HuH-7 (cell line): ENCODE measurements around the gene CFAP61.
"Not testable (repeated sequence)": the region's sequence is repeated elsewhere in the genome, so short reads cannot be mapped to it uniquely, and the experiment has no call there.

Experiments
- DNase-seq: peaks from one replicate; pipeline ENCODE4 v3.0.0; 2011; ENCODE audit warnings: low spot score

CFAP61 gene

GRCh38 chr20:20231528-20232298 is 179.4 kb downstream of the CFAP61 start:
- DNase-seq = no peak

GRCh38 chr20:20233041-20233514 is 180.7 kb downstream of the CFAP61 start:
- DNase-seq = no peak

- no peak for DNase-seq
These were observed 183.3 kb downstream of the CFAP61 start for GRCh38 chr20:20235681-20236080.

GRCh38 chr20:20237093-20237959 is 185.0 kb downstream of the CFAP61 start:
- peak; percentile 86 for DNase-seq

GRCh38 chr20:20241976-20242375 is 189.6 kb downstream of the CFAP61 start:
- DNase-seq = no peak

- not testable (repeated sequence) for DNase-seq
These were observed 192.1 kb downstream of the CFAP61 start for GRCh38 chr20:20244384-20244783.

DNA sequence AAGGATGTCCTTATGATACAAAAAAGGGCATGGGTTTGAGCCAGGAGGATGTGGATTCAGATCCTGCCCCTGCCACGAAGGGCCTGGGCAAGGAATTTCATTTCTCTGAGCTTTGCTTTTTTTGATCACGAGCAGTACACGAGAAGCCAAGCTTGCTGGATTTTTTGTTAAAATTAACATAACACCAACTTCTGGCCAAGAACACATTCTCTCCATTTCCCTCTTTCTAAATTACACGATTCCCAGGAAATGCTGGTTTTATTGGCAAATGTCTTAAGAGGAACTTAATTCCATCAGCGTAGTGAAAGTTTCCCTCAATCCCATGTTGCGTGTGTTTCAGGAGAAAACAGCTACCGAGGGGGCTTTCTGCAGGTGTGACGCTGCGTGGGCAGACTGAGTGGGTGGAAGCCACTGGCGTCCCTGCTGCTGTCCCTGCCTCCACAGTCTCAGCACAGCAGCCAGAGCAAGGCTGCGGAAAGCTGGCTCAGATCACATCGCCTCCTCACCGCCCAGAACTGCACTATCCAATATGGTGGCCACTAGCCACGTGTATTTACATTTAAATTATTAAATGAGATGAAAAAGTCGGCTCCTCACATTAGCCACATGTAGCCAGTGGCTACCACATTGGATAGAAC is 194.8 kb downstream of the CFAP61 start:
- DNase-seq = no peak

GRCh38 chr20:20248620-20249200 is 196.4 kb downstream of the CFAP61 start:
- DNase-seq = no peak

DNA sequence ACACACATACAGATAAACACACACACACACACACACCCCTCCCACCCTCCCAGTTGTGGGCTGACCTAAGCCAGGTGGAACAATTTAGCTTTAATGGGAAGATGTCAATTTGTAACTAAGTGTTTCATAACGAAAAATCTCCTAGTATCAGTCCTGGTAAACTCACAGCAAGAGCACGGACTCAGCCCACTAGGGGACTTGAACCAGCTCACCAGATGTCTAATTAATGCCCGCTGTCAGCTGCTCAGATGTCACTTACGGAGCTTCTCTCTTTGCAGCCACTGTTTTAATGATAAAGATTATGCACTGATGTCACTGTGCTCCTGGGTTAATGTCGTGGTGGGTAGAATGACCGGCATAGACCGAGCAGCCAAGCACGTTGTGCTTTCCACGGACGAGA is 199.0 kb downstream of the CFAP61 start:
- DNase-seq = no peak

GRCh38 chr20:20251836-20252235 is 199.5 kb downstream of the CFAP61 start:
- no peak for DNase-seq

- DNase-seq = no peak
These were observed 200.9 kb downstream of the CFAP61 start for GRCh38 chr20:20253039-20253743.

- no peak for DNase-seq
These were observed 201.5 kb downstream of the CFAP61 start for GRCh38 chr20:20253744-20254330.

DNA sequence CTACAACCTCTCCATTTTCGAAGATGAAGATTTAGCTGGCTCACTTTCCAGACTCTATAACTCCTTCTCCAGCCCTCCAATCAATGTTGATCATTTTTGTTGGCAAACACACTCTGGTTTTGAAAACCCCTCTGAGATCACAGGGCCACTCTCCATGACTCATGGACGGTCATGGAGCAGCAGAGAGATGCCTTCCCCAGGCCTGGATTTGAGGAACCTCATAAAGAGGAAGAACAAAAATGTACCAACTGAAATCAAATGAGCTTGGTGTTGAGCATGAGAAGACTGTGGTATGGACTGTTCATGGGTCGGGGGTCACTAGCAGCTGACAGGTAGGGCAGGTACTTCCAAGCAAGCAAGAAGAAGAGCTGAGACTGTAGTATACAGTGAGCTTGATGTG is 202.8 kb downstream of the CFAP61 start:
- no peak for DNase-seq

DNA sequence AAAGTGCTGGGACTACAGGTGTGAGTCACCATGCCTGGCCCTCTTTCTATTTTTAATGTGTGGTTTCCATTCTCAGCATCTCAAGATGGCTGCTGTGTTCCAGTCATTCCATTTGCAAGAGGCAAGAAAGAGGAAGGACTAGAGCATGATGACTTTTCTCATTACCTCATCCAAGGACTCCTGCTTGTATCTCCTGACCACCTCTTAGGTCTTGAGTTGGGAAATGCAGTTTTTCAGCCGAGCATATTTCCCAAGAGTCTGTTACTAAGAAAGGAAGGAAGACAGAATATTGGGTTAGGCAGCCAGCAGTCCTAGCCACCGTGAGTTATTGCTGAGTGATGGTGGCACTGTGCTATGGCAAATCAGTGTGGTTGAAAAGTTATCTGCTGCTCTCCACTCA is 207.2 kb downstream of the CFAP61 start:
- DNase-seq = no peak

- DNase-seq = no peak
These were observed 208.8 kb downstream of the CFAP61 start for GRCh38 chr20:20261159-20261558.

GRCh38 chr20:20265210-20265609 is 212.9 kb downstream of the CFAP61 start:
- DNase-seq = no peak

- DNase-seq = no peak
These were observed 214.2 kb downstream of the CFAP61 start for GRCh38 chr20:20266552-20266951.

GRCh38 chr20:20267685-20268370 is 215.5 kb downstream of the CFAP61 start:
- no peak for DNase-seq

DNA sequence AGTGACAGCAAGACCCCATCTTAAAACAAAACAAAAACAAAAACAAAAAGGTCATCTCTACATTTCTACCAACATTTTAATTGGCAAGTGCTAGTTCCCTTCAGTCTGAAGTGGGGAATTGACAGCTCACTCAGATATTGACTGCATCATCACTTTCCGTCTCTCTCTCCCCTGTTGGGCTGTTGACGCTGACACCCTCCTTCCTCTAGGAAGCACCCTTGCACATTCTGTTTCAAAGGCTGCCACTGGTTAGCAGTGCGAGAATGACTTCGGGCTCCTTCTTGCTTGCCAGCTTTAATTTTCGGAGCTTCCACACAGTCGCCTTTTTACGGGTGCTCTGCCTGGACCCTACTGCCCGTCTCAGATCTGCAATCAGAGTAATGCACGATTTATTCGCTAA is 218.9 kb downstream of the CFAP61 start:
- no peak for DNase-seq

DNA sequence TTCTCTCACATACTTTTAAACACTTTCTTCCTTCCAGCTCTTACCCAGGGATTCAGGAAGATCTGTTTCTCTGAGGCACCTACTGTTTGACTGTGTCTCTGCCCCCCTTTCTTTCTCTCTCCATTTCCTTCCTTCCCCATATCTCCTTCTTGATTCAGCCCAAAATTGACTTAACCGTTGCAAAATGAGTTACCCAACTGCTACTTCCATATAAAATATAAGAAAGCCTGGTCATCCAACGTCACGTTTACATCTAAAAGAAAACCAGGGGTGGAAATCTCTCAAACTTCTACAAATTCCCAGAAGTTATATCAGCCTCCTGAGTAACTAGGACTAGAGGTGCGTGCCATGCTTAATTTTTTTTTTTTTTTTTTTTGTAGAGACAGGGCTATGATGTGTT is 220.4 kb downstream of the CFAP61 start:
- no peak for DNase-seq

DNA sequence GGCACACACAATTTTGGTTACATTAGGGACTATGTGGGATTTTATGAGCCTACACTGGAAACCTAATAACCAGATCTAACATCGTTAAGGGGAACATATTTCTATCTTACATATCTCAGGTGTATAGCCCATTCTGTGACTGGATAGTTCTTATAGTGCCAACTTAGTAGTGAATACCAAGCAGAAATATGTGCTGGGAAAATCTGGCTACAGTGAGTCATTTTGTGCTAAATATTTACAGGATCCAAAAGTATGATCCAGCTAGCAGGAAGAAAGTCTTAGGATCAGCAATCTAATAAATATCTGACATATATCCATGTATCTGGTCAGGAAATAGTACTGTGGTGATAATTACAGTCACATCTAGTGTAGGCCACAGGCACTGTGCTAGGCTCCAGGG is 221.0 kb downstream of the CFAP61 start:
- no peak for DNase-seq
